DLD1 (cell line): Measurements from ENCODE around the gene SMAD5.

Experiments used
- in situ Hi-C: cut with HindIII; loops from 2 replicates; pipeline ENCODE4 v1.10.0; 2017; ENCODE audit warnings: low sequenced_read_pairs

The SMAD5 gene

DNA sequence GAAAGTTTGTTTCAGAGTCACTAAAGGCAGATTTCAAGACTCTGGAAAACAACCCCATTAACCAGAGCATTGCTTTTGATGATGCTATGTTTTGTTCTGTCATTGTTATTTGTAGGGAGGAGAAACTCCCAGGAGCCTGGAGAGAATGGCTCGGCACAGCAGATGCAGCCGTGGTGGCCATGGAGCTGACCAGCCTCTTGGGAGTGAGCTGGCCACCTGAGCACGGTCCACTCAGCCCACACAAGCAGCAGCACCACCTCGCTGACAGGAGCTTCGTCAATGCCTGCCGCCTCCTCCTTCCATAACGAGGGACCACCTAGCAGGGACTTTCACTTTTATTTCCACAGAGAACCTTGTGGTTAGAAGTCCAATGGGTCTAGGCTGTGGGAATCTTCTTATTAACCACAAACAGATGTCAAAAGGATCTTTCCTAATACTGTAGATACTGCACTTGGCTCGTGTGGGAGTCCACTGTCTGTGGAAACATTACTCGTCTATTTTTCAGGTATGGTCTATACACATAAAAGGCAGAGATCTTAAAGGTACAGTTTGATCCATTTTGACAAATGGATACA lies 81.4 kb downstream of the SMAD5 start:
- in situ Hi-C loops: no loop called here

DNA sequence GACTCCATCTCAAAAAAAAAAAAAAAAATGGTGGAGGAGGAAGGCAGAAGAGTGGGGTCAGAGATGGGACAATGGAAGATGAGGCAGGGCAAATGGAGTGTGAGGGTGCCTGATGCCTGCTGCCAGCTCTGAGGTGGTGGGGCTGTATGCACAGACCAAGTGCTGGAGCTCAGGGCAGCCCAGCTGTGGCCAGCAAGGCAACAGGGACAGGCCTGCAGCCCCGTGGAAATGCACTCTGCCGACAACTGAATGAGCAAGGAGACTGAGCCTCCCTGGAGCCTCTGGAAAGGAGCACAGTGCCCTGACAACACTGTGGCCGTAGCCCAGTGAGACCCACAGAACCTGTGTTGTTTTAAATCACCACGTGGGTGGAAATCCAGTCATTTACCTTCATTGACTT lies 83.2 kb downstream of the SMAD5 start:
- in situ Hi-C loops: no loop called here

DNA sequence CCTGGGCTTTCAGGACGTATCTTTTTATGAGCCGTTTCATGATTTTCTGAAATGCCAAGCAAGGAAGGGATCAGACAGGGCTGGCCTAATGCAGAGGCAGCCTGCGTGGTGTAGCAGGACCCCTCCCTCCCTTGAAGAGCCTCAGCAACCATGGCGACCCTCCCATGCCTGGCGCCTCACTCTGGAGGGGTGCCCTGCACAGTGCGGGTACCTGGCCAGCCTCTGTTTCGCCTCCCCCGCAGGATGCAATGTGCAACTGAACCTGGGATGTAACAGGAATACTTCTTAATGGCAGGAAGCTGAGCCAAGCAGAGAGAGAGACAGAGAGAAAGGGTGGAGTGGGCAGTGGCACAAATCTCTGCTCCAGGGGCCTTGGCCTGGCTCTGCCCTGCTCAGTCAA lies 83.6 kb downstream of the SMAD5 start:
- in situ Hi-C loops: no loop called here

DNA sequence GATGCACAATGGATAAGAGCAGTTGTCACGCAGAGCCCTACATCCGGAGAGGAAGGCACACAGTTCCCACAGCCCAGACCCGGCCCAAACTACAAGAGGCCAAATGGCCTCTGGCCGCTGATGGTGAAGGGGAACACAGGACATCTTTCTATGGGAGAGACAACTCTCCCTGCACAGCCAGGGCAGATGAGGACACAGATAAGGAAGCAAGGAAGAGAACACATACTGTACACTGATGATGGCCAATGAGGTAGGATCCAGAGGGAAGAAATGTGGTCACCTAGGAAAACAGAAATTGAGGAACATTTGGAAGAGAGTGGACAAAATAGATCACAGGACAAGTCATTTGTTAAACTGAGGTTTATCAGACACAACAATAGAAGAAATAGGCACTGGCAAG lies 88.7 kb downstream of the SMAD5 start:
- in situ Hi-C loops: no loop called here

DNA sequence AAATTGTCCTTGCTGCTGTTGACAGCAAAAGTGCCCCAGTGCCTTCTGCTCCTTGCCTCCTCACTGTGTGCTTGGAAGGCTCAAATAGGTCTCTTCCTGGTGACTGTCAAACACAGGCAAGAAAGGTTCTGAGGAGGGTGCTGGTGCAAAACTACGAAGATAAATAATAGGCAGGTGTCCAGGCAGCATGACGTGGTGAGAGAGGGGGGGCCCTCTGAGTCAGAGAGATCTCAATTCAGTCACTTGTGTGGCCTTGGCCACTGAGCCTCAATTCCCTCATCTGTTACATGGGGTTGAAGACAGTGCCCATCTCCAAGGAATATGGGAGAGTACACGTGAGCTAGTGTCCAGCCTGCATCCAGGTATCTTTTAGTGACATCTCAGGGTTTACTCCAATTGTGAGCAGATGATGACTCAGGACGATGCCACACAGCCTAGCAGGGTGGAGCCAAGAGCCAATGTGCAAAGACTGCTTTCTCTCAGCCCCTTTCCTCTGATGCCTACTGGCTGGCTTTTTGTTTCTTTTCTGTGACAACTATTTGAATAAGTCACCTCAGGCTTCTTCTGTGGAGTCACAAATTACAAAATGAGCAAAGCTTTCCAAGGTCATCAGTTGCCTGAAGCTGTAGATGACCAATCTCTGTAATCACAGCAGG lies 90.1 kb downstream of the SMAD5 start:
- in situ Hi-C loops: no loop called here

DNA sequence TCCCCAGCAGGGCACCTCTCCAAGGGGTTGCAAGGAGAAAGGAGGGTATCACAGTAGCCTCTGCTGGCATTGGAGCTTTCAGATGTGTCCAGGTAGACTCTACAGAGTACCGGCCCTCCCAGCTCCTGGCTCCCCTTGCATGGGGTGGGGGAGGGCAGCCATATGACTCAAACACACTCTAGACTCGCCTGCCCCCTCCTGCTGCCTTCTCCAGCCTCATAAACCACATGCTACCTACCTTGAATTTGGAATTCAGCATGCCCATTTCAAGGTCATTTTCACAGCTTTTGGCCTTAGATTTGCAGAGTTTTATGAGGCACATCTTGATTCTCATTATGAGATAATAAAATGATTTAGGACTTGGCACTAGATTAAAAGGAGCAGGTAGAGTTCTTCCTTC lies 93.2 kb downstream of the SMAD5 start:
- in situ Hi-C loops: no loop called here

DNA sequence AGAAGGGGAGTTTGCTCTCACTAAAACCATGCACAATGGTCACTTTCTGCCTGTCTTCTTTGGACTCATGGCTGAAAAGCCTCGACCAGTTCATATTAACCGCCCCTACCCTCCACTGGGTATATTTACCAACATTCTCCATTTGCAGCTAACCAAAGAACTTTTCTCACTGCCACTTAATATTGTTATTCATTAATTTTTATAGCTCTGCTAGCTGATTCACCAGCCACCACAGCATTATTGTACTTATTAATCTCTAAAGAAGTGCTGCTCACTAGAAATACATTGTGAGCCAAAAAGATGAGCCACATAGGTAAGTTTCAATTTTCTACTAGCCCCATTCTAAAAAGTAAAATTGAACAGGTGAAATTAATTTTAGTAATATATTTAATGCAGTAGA lies 93.8 kb downstream of the SMAD5 start:
- in situ Hi-C loops: no loop called here

DNA sequence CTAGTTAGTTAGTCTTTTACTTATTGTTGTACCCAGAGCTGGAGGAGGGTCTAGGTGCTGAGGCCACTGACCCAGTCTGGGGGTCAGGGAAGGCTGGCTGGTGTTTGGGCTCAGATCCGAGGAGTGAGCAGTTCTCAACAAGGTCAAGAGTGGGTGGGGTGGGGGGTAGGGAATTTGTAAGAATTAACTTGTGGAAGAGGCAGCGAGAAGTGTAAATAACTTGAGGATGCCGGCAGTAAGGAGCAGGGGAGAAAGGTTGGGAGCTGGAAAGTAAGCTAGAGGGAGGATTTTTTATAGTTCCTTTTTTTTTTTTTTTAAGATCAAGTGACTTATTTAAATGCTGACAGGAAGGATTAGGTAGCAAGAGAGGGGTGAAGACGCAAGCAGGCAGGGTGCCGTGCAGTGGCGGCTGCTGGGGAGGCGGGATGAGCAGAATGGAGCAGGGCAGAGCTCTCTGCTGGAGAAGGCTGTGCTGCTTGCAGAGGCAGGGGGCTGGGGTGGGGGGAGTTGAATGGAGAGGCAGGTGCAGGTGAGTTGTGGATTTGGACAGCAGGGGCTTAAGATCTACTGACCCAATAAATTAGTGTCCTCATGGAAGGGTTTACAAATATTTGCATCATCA lies 95.6 kb downstream of the SMAD5 start:
- in situ Hi-C loops: no loop called here

DNA sequence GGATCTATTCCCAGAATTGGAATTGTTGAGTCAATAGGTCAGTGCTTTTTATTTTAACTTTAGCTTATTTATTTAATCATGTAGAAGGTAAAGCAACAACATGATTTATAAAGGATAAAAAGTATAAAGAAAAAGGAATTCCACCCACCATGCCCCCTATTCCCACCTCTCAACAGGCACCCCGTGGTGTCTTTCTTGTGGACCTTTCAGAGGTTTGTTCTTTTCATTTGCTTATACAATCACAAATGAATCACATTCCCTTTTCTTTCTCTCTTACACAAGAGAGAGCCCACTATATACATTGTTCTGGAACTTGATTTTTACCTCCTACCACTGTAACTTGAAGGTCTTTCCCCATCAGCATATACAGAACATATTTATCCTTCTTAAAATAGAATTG lies 97.5 kb downstream of the SMAD5 start:
- in situ Hi-C loops: no loop called here

DNA sequence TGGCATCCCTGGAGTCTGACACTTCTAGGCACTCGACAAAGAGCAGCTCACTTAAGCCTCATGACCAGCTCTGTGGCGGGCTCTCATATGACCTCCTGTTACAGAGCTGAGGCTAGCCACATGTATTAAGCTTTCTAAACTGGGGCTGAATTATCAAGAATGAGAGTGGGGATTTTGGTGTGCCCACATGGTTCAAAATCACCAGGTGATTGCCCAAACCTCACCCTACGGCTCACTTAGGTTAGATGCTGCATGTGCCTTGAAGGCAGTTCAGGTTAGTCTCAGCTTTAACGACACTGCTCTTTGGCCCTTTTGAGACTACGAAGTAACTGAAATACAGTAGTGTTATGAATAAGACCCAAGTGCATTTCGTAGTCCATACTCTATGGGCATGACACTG lies 99.7 kb downstream of the SMAD5 start:
- in situ Hi-C loops: no loop called here
